T47D (cell line): Measurements from ENCODE around the gene TLR10.
"Not testable (repeated sequence)": the region's sequence is repeated elsewhere in the genome, so short reads cannot be mapped to it uniquely, and the experiment has no call there.

Experiments used
- DNase-seq, 2 experiments: peaks; one replicate each; pipeline versions ENCODE4 v3.0.0 to v3.0.0-alpha.2; 2011 to 2012; ENCODE audit warnings: low read depth in 1 of 2, low spot score in 1 of 2
- JUND ChIP-seq: IDR thresholded peaks from 2 replicates; pipeline ENCODE4 v1.6.1; 2012; ENCODE audit warnings: low read depth
- in situ Hi-C: cut with HindIII; loops from 2 replicates; pipeline ENCODE4 v1.10.0; 2016; ENCODE audit warnings: low sequenced_read_pairs, low pct_unique_long_range_greater_than_20kb

The TLR10 gene

GRCh38 chr4:38814386-38814785 lies 31.6 kb upstream of the TLR10 start:
- no peak for DNase-seq

GRCh38 chr4:38811297-38811696 lies 28.5 kb upstream of the TLR10 start:
- in situ Hi-C loops, result no loop called here
- TF ChIP-seq JUND, result no peak
- no peak for DNase-seq

More at GRCh38 chr4:38814386-38814785, 31.6 kb upstream of the TLR10 start:
- in situ Hi-C loops, result no loop called here
- TF ChIP-seq JUND, result no peak

- DNase-seq, in situ Hi-C loops: not testable (repeated sequence)
Observed at GRCh38 chr4:38807462-38807861, 24.7 kb upstream of the TLR10 start.

GRCh38 chr4:38806251-38806650 lies 23.5 kb upstream of the TLR10 start:
- in situ Hi-C loops, DNase-seq: not testable (repeated sequence)

GRCh38 chr4:38805530-38806145 lies 22.8 kb upstream of the TLR10 start:
- no peak for TF ChIP-seq JUND
- in situ Hi-C loops, result no loop called here
- DNase-seq, result no peak

- no peak for TF ChIP-seq JUND
- in situ Hi-C loops, result no loop called here
- DNase-seq, result peak in 1 of 2 experiments; percentile 54
Observed at GRCh38 chr4:38804654-38805295, 22.0 kb upstream of the TLR10 start, which contains the start of gene TLR1. Gene TLR1, minus strand, starts transcription at chr4:38804791. Its CDS starts 5,960 bp downstream, at chr4:38798831.

GRCh38 chr4:38803833-38804653 lies 21.3 kb upstream of the TLR10 start:
- no peak for TF ChIP-seq JUND
- in situ Hi-C loops, result no loop called here
- DNase-seq, result no peak

GRCh38 chr4:38802561-38803355 lies 20.0 kb upstream of the TLR10 start:
- in situ Hi-C loops, result no loop called here
- peak in 1 of 2 experiments; percentile 23 for DNase-seq
- no peak for TF ChIP-seq JUND

GRCh38 chr4:38800961-38801450 lies 18.2 kb upstream of the TLR10 start:
- no peak for DNase-seq
- TF ChIP-seq JUND, result no peak
- in situ Hi-C loops, result no loop called here

GRCh38 chr4:38800366-38800765 lies 17.6 kb upstream of the TLR10 start:
- DNase-seq, result no peak
- in situ Hi-C loops, result no loop called here
- no peak for TF ChIP-seq JUND

GRCh38 chr4:38795087-38795486 lies 12.3 kb upstream of the TLR10 start:
- no peak for DNase-seq
- no peak for TF ChIP-seq JUND
- in situ Hi-C loops, result no loop called here

GRCh38 chr4:38794051-38794450 lies 11.3 kb upstream of the TLR10 start:
- no peak for TF ChIP-seq JUND
- no peak for DNase-seq
- in situ Hi-C loops, result no loop called here

- DNase-seq, result no peak
- no peak for TF ChIP-seq JUND
Observed at GRCh38 chr4:38791010-38791409, 8.2 kb upstream of the TLR10 start.

More at GRCh38 chr4:38791010-38791409, 8.2 kb upstream of the TLR10 start:
- in situ Hi-C loops, result no loop called here
